Activated CD4-positive, alpha-beta T cell treated with anti-CD3 and anti-CD28 coated beads, Interleukin-2, Interleukin-4, amounts not matched to agents 100 ng/mL and 50 ng/mL, durations not matched to agents 16 hours and 8 hours (primary cell): Measurements from ENCODE around the gene DKC1.
"Not testable (repeated sequence)": the region's sequence is repeated elsewhere in the genome, so short reads cannot be mapped to it uniquely, and the experiment has no call there.

ENCODE experiments used
- DNase-seq: peaks from one replicate; pipeline ENCODE4 v3.0.0-alpha.2; 2020; ENCODE audit warnings: low spot score

DKC1 gene

DNA sequence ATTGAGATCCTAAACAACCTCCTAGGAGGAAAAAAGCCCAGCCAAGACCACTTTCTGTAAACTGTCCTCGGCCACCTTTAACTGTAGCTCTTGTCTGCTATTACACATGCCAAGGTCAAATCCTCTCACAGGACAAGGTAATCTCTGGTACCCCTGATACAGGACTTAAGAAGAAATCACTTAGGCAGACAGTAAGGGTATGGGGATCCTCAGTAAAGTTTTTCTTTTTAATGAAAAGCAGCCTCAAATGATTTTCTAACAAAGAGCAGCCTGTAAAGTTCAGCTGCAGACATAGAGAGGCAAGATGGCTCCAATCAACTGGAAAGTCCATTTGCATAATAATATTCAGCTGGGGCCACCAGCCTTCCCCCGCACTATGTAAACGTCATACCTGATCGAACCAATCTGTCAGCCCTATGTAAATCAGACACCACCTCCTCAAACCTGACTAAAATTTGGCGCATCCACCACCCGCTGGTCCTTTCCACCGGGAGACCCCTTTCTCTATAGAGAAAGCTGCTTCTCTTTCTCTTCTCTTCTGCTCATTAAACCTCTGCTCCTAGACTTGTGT is 57.2 kb downstream of the DKC1 start:
- no peak for DNase-seq

DNA sequence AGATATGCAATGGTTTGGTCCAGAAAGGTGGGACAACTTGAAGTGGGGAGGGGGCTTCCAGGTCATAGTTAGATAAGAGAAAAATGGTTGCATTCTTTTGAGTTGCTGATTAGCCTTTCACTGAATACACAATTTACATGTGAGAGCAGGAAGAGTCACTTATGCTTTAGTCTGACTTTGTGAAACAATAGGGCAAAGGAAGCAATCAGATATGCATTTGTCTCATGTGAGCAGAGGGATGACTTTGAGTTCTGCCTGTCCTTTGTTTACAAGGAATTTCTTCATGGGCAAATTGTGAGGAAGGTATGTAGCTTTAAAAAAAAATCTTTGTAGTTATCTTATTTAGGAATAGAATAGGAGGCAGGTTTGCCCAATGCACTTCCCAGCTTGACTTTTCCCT is 58.9 kb downstream of the DKC1 start:
- no peak for DNase-seq

DNA sequence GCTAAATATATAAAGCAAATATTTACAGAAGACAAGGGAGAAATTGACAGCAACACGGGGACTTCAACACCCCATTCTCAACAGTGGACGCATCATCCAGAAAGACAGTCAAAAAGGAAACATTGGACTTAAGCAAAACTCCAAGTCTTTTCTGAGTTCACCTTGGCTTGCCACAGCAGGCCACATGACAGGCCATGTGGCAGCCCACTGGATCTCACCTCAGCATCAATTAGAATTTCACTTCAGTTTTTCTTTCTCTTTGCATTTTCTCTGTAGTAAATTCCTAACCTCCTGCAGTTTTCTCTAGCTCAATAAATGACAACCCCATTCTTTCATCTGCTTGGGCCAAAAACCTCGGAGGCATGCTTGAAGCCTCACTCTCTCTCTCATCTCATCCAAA is 59.4 kb downstream of the DKC1 start:
- DNase-seq, result no peak

DNA sequence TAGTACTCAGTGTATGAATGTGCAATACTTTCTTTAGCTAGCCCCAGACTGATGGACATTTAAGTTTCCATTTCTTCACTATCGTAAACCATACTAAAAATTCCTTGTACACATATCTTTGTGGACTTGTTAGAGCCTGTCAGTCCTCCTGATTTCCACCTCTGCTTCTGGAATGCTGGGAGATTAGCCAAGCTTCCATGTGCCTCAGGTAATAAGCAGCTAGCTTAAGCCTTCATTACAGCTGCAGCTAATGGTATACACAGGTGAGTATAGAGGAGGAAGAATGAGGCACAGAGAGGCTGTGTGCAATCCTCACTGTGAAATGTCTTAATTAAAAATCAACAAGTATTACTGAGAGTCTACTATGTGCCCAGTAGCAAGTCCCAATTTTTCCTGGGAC is 62.0 kb downstream of the DKC1 start:
- DNase-seq, result no peak

DNA sequence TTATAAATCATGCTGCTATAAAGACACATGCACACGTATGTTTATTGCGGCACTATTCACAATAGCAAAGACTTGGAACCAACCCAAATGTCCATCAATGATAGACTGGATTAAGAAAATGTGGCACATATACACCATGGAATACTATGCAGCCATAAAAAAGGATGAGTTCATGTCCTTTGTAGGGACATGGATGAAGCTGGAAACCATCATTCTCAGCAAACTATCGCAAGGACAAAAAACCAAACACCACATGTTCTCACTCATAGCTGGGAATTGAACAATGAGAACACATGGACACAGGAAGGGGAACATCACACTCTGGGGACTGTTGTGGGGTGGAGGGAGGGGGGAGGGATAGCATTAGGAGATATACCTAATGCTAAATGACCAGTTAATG is 62.9 kb downstream of the DKC1 start:
- DNase-seq, result not testable (repeated sequence)
